ENCODE results near the gene GINS2.

GRCh38 chr16:85628265-85628556 is 60.5 kb downstream of the GINS2 start:
- TF ChIP-seq CTCF (conservative IDR thresholded peaks at IDR 0.05 in 1 of 2, IDR thresholded peaks at IDR 0.05 in 1 of 2; ENCODE audit: low read depth in 1 of 2, low read length in 2 of 2) = no peak
- no peak for TF ChIP-seq EZH2 (IDR thresholded peaks at IDR 0.05; ENCODE audit: low read length, missing control alignments)

All from fibroblast of lung (primary cell).